Upper lobe of right lung (tissue), 1 donor: ENCODE results near the gene MYH11. TPM values are rescaled to one million over a fixed set of nuclear protein-coding genes. Genes with fewer than 3 reads are reported as not detected.

Experiments
- ATAC-seq: fragments of 200-7000 bp; cut with Tn5 transposase; one replicate; pipeline ENCODE4 v1.9.1; 2020; ENCODE audit warnings: mild to moderate bottlenecking, moderate library complexity
- DNase-seq: peaks from one replicate; pipeline ENCODE4 v3.0.0-alpha.2; 2020
- H3K27ac ChIP-seq: fragments of 200-600 bp; one replicate; pipeline ENCODE4 v1.8.0; 2022
- H3K27me3 ChIP-seq: fragments of 200-600 bp; one replicate; pipeline ENCODE4 v1.8.0; 2022; ENCODE audit warnings: mild to moderate bottlenecking
- H3K36me3 ChIP-seq: fragments of 200-600 bp; one replicate; pipeline ENCODE4 v1.8.0; 2022
- H3K4me1 ChIP-seq: fragments of 200-600 bp; one replicate; pipeline ENCODE4 v1.8.0; 2022
- H3K4me3 ChIP-seq: fragments of 200-600 bp; one replicate; pipeline ENCODE4 v1.8.0; 2022; ENCODE audit warnings: mild to moderate bottlenecking
- H3K9me3 ChIP-seq: fragments of 200-600 bp; one replicate; pipeline ENCODE4 v1.8.0; 2022
- CTCF ChIP-seq: fragments of 200-600 bp; IDR thresholded peaks from one replicate; pipeline ENCODE4 v1.8.0; 2022; ENCODE audit warnings: antibody characterized with exemption
- intact Hi-C: fragments of 100-400 bp; cut with DNase I; formaldehyde crosslinking; loops from one replicate; pipeline ENCODE4 v1.11.0; 2022
- total RNA-seq: library from RNA; stranded (reverse); fragmentation: NEBNext Ultra II Directional; extraction: Animal tissue kit (Norgen Biotek cat#: 25700); gene quantifications from one replicate; pipeline ENCODE4 v1.2.1, GENCODE V29; 2021
- donor health status: DM: no; HTN: yes; CAD: no; lungs with severe emphysema.

The MYH11 gene
- total RNA-seq, 1 donor from 2014 or later: 106 TPM

- Histone ChIP-seq H3K36me3 (no peaks in the 10 kb centered on the region), H3K4me1 (no peaks in the 10 kb centered on the region), H3K4me3 (no peak overlapping the region), H3K9me3 (no peaks in the 10 kb centered on the region), H3K27ac (no peak overlapping the region), H3K27me3 (no peaks in the 10 kb centered on the region)
- no peak for TF ChIP-seq CTCF
- intact Hi-C loops: no loop called here
- DNase-seq (no peak), ATAC-seq (no peak)
These were observed 78.6 kb downstream of the MYH11 start for GRCh38 chr16:15778204-15778743.

- no peak for TF ChIP-seq CTCF
- no peaks in the 10 kb centered on the region for H3K36me3 ChIP-seq
- no peak overlapping the region for H3K4me3 ChIP-seq
- H3K9me3 ChIP-seq: no peaks in the 10 kb centered on the region
- no peak for DNase-seq
- ATAC-seq: no peak
- intact Hi-C loops: no loop called here
- H3K27ac ChIP-seq: no peak overlapping the region
- no peaks in the 10 kb centered on the region for H3K27me3 ChIP-seq
- no peaks in the 10 kb centered on the region for H3K4me1 ChIP-seq
These were observed 79.2 kb downstream of the MYH11 start for GRCh38 chr16:15777533-15778203.

- Histone ChIP-seq H3K27me3 (no peaks in the 10 kb centered on the region), H3K27ac (no peak overlapping the region), H3K4me3 (no peak overlapping the region), H3K9me3 (no peaks in the 10 kb centered on the region), H3K36me3 (no peaks in the 10 kb centered on the region), H3K4me1 (no peaks in the 10 kb centered on the region)
- ATAC-seq: no peak
- DNase-seq: no peak
- intact Hi-C loops: no loop called here
- no peak for TF ChIP-seq CTCF
These were observed 80.3 kb downstream of the MYH11 start for GRCh38 chr16:15776572-15776971.

GRCh38 chr16:15775663-15776304, 81.0 kb downstream of the MYH11 start:
- ATAC-seq: no peak

GRCh38 chr16:15775209-15775608, 81.6 kb downstream of the MYH11 start:
- Histone ChIP-seq H3K9me3 (no peaks in the 10 kb centered on the region), H3K36me3 (no peaks in the 10 kb centered on the region), H3K27me3 (no peaks in the 10 kb centered on the region), H3K4me1 (no peaks in the 10 kb centered on the region), H3K4me3 (no peak overlapping the region), H3K27ac (no peak overlapping the region)
- ATAC-seq: no peak
- intact Hi-C loops: no loop called here
- no peak for TF ChIP-seq CTCF
- DNase-seq: no peak

More at GRCh38 chr16:15775663-15776304, 81.0 kb downstream of the MYH11 start:
- Histone ChIP-seq H3K4me1 (no peaks in the 10 kb centered on the region), H3K36me3 (no peaks in the 10 kb centered on the region), H3K9me3 (no peaks in the 10 kb centered on the region), H3K27ac (no peak overlapping the region), H3K27me3 (no peaks in the 10 kb centered on the region), H3K4me3 (no peak overlapping the region)
- intact Hi-C loops: no loop called here
- DNase-seq: no peak
- no peak for TF ChIP-seq CTCF
